ENCODE measurements around the gene FLOT2.
"Not testable (repeated sequence)": the region's sequence is repeated elsewhere in the genome, so short reads cannot be mapped to it uniquely, and the experiment has no call there.

The FLOT2 gene

DNA sequence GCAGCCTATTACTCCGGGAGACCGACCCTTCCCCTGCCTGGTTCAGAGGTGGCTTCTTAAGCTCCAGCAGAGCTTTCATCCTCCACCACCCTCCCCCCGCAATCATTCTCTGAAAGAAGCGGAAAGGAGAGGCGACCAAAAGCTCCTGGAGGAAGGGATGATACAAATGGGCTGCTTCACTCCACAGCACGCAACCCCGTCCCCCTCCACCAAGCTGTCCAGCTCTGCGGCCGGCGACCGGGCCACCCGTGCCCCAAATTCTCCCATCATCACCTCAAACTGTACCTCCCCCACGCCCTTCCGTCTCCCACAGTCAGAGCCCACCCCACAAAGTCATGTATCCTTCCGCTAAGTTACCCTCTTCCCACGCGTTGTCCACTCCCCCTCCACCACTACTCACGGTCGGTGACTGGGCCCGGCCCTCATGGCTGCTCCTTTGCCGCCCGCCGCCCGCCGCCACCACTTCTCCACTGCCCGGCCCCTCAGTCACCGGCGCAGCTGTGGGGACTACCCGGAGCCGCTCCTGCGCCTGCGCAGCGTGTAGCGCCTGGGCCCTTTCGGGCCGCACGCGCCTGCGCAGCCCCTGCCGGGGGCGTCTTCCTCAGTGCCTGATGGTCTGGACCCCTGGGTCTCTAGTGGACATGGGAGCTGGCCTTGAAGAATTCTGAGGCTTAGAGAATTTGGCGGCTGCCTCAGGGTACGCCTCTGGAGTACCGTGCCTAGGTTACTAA, 55.1 kb downstream of the FLOT2 start, which contains the start of gene FAM222B:
TSS of gene FAM222B (minus strand) at position 509 of the 731 bp plus-strand sequence. CDS start 76,123 bp downstream, outside the sequence.
- no peak for FAIRE-seq
- TF ChIP-seq, protein P1, sequence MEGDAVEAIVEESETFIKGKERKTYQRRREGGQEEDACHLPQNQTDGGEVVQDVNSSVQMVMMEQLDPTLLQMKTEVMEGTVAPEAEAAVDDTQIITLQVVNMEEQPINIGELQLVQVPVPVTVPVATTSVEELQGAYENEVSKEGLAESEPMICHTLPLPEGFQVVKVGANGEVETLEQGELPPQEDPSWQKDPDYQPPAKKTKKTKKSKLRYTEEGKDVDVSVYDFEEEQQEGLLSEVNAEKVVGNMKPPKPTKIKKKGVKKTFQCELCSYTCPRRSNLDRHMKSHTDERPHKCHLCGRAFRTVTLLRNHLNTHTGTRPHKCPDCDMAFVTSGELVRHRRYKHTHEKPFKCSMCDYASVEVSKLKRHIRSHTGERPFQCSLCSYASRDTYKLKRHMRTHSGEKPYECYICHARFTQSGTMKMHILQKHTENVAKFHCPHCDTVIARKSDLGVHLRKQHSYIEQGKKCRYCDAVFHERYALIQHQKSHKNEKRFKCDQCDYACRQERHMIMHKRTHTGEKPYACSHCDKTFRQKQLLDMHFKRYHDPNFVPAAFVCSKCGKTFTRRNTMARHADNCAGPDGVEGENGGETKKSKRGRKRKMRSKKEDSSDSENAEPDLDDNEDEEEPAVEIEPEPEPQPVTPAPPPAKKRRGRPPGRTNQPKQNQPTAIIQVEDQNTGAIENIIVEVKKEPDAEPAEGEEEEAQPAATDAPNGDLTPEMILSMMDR (IDR thresholded peaks at IDR 0.05; ENCODE audit: insufficient read depth, missing control alignments), result no peak
- peak; percentile 98 for DNase-seq (ENCODE audit: insufficient read length, low spot score)

DNA sequence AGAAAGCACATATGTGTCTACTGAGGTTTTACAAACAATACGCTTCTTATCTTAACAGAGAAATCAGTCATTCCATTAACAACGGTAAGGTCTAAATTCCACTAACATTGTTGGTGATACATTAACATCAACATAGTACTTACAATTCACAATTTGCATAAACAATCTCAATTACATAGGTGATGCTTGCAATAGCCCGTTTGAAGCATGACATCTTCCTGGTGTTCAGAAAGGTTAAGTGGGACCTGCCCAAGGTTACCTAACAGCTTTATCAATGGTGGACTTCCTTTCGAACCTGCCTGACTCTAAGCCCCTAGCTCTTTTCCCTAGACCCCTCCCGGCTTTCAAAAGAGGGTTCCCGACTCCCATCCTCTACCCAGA, 55.6 kb downstream of the FLOT2 start:
- TF ChIP-seq, protein P1 (IDR thresholded peaks at IDR 0.05; ENCODE audit: insufficient read depth, missing control alignments), result no peak
- DNase-seq (ENCODE audit: insufficient read length, low spot score) (no peak), FAIRE-seq (no peak)

DNA sequence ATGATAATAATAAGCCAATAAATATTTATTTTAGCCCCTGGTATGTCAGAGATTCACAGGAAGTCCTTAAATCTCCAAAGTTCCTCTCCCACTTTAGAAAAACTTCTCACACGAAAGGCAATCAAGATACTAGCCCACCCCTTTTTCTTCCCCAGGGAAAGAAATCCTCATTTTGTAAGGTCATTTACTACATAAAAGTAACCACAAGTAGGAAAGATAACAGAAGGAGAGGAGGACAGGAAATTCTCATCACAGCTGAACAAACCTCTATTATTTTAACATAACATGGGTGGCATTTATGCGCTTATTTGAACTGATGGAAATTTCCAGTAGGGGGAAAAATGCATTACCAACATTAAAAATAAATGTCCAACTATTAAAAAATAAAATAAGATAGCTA, 58.3 kb downstream of the FLOT2 start:
- FAIRE-seq, result no peak
- TF ChIP-seq, protein P1 (IDR thresholded peaks at IDR 0.05; ENCODE audit: insufficient read depth, missing control alignments), result no peak

DNA sequence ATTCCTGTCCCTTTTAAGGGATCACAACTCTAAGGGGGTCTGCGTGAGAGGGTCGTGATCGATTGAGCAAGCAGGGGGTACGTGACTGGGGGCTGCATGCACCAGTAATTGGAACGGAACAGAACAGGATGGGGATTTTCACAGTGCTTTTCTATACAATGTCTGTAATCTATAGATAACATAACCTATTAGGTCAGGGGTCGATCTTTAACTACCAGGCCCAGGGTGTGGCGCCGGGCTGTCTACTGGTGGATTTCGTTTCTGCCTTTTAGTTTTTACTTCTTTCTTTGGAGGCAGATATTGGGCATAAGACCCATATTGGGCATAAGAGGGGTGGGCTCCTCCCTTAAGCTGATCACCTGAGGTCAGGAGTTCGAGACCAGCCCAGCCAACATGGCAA, 61.0 kb downstream of the FLOT2 start:
- DNase-seq (ENCODE audit: insufficient read length, low spot score); FAIRE-seq: not testable (repeated sequence)

More for the DNA sequence above, 58.3 kb downstream of the FLOT2 start:
- no peak for DNase-seq (ENCODE audit: insufficient read length, low spot score)

DNA sequence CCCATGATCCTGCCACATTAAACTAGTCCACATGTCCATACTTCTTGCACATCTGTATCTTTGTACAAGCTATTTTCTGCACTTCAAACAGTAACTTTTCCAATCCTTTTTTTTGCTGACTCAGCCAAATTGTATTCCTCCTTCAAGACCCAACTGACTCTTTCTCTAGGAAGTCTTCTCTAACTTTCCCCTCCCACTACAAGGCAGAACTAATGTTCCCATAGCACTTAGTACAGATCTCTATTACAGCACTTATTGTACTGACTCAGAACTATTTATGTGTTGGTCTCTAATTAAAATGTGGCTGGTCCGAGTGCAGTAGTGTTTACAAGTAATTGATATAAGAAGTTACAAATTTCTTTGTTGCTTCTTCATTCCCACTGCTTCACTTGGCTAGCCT, 63.1 kb downstream of the FLOT2 start:
- TF ChIP-seq, protein P1 (IDR thresholded peaks at IDR 0.05; ENCODE audit: insufficient read depth, missing control alignments), result no peak
- DNase-seq (ENCODE audit: insufficient read length, low spot score), result no peak
- no peak for FAIRE-seq

Data from D721Med (cell line).